Astrocyte of the hippocampus (primary cell): Measurements from ENCODE around the gene HECTD3.
A peak's percentile ranks its signal among the peaks of the same experiment; 100 is the strongest.

Source experiments
- DNase-seq: peaks from one replicate; pipeline ENCODE4 v3.0.0; 2011; ENCODE audit warnings: low read depth, low spot score

Gene HECTD3

GRCh38 chr1:45010855-45011811 is at the start of gene HECTD3:
TSS of gene HECTD3 (minus strand) at chr1:45011324. CDS start at chr1:45011257, 67 bp downstream.
- peak; percentile 87 for DNase-seq

DNA sequence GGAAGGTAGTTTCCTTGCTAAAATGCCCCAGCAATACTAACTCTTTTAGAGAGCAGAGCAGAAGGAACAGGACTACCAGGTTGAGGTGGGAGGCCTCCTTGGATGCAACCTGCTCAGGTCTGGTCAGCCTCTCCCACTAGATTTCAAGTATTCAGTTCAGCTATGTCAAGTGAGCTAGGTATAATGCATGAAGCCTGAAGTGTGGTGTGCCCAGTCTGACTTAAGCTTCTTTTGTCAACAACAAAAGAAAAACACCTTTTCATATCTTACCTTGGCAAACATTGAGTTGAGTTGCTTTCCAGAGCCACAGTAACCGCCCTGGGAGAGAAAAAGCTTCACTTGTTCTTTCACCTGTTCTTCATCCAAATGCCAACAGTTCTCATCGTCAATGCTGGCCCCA is 48.7 kb upstream of the HECTD3 start:
- no peak for DNase-seq

DNA sequence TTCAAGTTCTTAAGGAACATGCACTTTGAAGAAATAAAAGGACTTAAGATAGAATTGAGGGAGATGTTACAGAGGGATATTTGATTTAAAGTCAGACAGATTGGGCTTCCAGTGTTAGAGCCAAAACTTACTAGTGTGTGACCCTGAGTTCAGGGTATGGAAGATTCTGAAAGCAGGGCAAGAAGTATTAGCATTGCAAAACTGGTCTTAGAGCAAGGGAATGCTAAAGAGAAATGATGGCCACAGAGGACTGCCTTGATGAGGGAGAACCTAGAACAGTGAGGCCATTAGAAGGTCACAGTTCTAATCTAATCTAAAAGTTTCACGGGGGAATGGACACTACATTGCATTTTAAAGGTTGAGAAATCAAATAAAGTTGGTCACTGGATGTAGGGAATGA is 46.4 kb upstream of the HECTD3 start:
- DNase-seq: no peak

- no peak for DNase-seq
These were observed 40.1 kb upstream of the HECTD3 start for GRCh38 chr1:45051005-45051772.

DNA sequence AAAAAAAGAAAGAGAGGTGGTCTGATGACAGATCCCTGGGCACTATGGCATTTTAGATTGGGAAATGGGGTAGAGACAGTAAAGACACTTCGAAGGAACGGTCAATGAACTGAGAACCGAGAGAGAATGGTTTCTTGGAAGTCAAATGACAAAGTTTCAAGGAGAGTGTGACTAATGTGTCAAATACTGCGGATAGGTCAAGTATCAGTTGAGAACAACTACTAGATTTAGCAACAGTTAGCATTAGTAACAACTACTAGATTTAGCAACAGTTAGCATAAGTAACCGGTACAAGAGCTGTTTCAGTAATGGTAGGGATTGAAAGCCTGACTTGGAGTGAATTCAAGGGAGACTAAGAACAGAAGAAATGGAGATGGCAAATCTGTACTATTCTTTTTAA is 35.9 kb upstream of the HECTD3 start:
- DNase-seq: no peak

- no peak for DNase-seq
These were observed 33.8 kb upstream of the HECTD3 start for GRCh38 chr1:45044916-45045315.

DNA sequence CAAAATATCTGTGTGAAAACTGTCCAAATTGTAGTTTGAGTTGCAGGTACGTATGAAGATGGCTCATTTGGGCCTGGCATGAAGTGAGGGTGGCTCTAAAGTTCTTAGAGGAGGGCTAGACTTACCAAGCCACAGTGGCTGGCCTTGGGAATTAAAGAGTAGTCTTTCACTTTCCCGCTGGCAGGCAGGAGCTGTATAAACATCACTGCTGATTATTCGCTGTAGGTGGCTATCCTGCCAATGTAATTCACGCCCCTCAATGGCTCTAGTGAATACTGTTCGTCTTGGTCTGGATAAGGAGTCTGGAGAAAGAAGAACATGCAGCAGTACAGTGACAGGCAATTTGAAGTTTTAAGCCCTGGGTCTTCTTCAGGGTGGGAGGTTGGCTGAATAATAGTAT is 32.0 kb upstream of the HECTD3 start:
- no peak for DNase-seq

DNA sequence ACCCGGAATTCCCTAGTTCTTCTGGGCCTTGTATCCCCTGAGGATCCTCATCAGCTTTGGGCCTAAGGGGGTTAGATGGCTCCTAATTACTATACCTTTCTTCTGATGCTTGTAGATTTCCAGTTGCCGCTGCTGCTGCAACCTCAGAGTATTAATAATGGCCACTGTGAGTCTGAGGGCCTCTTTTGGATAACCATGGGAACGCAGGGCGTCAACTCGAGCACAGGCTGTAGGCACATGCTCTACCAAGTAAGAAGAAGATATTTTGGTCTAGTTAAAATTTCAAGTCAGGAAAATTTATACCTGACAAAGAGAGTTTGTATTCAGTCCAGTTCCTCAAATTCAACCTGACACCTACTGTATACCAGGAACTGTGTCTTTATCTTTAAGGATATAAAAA is 29.2 kb upstream of the HECTD3 start:
- no peak for DNase-seq

- DNase-seq: no peak
These were observed 27.7 kb upstream of the HECTD3 start for GRCh38 chr1:45038661-45039364.

- DNase-seq: no peak
These were observed 27.1 kb upstream of the HECTD3 start for GRCh38 chr1:45038240-45038639.

- DNase-seq: no peak
These were observed 26.3 kb upstream of the HECTD3 start for GRCh38 chr1:45037456-45037855.

GRCh38 chr1:45035631-45036301 is 24.6 kb upstream of the HECTD3 start:
- DNase-seq: no peak

GRCh38 chr1:45033356-45033755 is 22.2 kb upstream of the HECTD3 start:
- DNase-seq: no peak

DNA sequence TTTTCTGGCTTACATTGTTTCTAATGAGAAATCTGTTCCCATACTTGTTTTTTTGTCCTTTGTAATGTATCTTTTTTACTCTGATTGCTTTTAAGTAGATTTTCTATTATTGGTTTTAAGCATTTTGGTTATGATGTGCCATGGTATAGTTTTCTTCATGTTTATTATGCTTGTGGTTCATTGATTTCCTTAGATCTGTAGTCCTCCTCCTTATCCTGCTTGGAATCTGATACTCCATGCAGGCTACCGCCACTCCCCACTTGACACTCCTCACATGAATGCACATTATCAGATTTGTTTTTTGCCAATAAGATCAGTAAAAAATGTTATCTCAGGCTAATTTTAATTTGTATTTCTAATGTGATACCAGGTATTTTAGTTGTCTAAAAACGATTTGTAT is 21.7 kb upstream of the HECTD3 start:
- DNase-seq: no peak

- DNase-seq: no peak
These were observed 15.3 kb upstream of the HECTD3 start for GRCh38 chr1:45026446-45026845.

GRCh38 chr1:45023663-45024062 is 12.5 kb upstream of the HECTD3 start:
- no peak for DNase-seq

GRCh38 chr1:45018599-45019230 is 7.6 kb upstream of the HECTD3 start:
- peak; percentile 87 for DNase-seq

DNA sequence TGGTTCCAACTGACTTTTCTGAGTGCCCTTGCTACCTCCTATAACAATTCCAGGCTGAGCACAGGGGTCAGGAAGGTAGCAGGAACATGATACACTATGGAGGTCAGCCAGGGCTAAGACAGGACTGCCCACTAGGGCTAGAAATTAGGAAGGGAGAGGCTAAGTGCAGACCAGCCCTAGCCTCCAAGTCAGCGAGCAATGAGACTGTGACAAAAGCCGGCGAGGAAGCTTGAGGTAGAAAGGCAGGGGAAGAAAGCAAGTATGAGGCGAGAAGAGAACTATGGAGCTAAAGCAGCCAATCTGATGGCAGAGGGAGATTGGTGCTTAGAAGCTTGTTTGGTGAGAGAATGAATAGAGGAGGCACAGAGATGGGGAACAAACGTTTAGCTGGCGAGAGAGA is 5.6 kb upstream of the HECTD3 start:
- DNase-seq: no peak

- no peak for DNase-seq
These were observed 5.1 kb upstream of the HECTD3 start for GRCh38 chr1:45016090-45016697.

- no peak for DNase-seq
These were observed 4.6 kb upstream of the HECTD3 start for GRCh38 chr1:45015683-45016082.
